Smooth muscle cell (in vitro differentiated cells): Measurements from ENCODE around the gene ADAMTSL1. TPM values are rescaled to one million over a fixed set of nuclear protein-coding genes. Genes with fewer than 3 reads are reported as not detected.

ENCODE experiments used
- DNase-seq: peaks from one replicate; lab custom pipeline; 2025; ENCODE audit not compliant: unreplicated experiment; lab: John Stamatoyannopoulos, UW
- H2AFZ ChIP-seq: fragments of 200-600 bp; sonication (generic); 2 replicates; pipeline ENCODE4 v1.6.0; 2016; ENCODE audit warnings: antibody characterized with exemption, low read depth, mild to moderate bottlenecking
- H3F3A ChIP-seq: fragments of 200-600 bp; sonication (generic); 2 replicates; pipeline ENCODE4 v1.6.0; 2017; ENCODE audit warnings: antibody characterized with exemption, low read depth
- H3K27ac ChIP-seq: fragments of 200-600 bp; sonication (generic); 2 replicates; pipeline ENCODE4 v1.5.1; 2016; ENCODE audit warnings: low read depth, mild to moderate bottlenecking
- H3K27me3 ChIP-seq: fragments of 200-600 bp; sonication (generic); 2 replicates; pipeline ENCODE4 v1.6.1; 2016; ENCODE audit warnings: low read depth, mild to moderate bottlenecking
- H3K36me3 ChIP-seq: fragments of 200-600 bp; sonication (generic); 2 replicates; pipeline ENCODE4 v1.5.1; 2016; ENCODE audit warnings: low read depth
- H3K4me1 ChIP-seq: fragments of 200-600 bp; sonication (generic); 2 replicates; pipeline ENCODE4 v1.5.1; 2016; ENCODE audit warnings: low read depth
- H3K4me2 ChIP-seq: fragments of 200-600 bp; sonication (generic); 2 replicates; pipeline ENCODE4 v1.6.0; 2016; ENCODE audit warnings: mild to moderate bottlenecking
- H3K4me3 ChIP-seq: fragments of 200-600 bp; sonication (generic); 2 replicates; pipeline ENCODE4 v1.5.1; 2016; ENCODE audit warnings: mild to moderate bottlenecking
- H3K79me2 ChIP-seq: fragments of 200-600 bp; sonication (generic); 2 replicates; pipeline ENCODE4 v1.6.0; 2016; ENCODE audit warnings: low read depth, mild to moderate bottlenecking
- H3K9ac ChIP-seq: fragments of 200-600 bp; sonication (generic); 2 replicates; pipeline ENCODE4 v1.6.0; 2016; ENCODE audit warnings: low read depth
- H3K9me3 ChIP-seq: fragments of 200-600 bp; sonication (generic); replicated peaks from 2 replicates; pipeline ENCODE4 v1.5.1; 2016; ENCODE audit warnings: low read depth
- H4K20me1 ChIP-seq: fragments of 200-600 bp; sonication (generic); 2 replicates; pipeline ENCODE4 v1.6.0; 2016; ENCODE audit warnings: low read depth
- WGBS: methylation state at CpG from one replicate; pipeline ENCODE4 v1.1.7; 2016; ENCODE audit warnings: low lambda C conversion rate; 5-methylcytosine and 5-hydroxymethylcytosine counted together
- polyA plus RNA-seq: library from polyadenylated mRNA; unstranded; fragments of >200 nt; fragmentation: Nextera tagmentation; extraction: Ambion mirVana; gene quantifications from 2 replicates; pipeline ENCODE4 v1.2.1, GENCODE V29; 2016
- total RNA-seq: library from RNA; depleted of rRNA; stranded (reverse); fragments of >200 nt; gene quantifications from 2 replicates; pipeline ENCODE4 v1.2.3, GENCODE V29; 2014
- TF ChIP-seq, protein P1 (sequence below): fragments of 200-600 bp; sonication (generic); IDR thresholded peaks from 2 replicates; pipeline ENCODE4 v1.5.1; 2017; ENCODE audit warnings: borderline replicate concordance, mild to moderate bottlenecking, antibody characterized with exemption; ENCODE audit not compliant: insufficient read depth, poor library complexity, severe bottlenecking

ADAMTSL1 gene
- total and polyA plus RNA-seq, 2 experiments from 2014 or later: 4.3 to 4.4 TPM

DNA sequence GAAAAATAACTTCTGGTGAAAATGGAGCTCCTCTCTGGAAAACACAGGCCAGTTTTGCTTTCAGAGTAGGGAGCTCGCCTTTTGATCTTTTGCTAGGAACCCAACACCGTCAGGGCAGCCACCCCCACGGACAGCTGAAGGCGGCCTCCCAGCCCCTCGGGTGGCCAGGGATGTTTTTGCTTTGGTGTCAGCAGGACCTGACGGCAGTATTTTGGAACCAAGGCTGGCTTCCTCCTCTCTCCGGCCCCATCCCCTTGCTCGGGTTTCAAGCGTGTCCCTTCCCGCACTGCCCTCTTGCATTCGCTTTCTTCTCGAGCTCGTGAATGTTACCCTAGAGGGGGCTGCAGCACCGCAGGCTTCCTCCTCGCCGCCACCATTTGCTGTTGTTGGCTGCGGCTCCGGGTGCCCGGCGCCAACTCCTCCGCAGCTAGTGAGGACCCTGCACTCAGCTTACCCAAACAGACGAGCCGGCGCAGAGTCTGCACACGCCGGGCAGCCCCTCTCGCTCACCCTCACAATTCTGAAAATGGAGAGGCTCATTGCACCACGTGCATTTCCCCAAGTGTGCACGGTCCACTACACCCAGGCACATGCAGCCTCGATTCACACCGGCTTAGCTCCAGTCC is 35.5 kb upstream of the ADAMTSL1 start:
- DNase-seq: no peak
- TF ChIP-seq, protein P1, sequence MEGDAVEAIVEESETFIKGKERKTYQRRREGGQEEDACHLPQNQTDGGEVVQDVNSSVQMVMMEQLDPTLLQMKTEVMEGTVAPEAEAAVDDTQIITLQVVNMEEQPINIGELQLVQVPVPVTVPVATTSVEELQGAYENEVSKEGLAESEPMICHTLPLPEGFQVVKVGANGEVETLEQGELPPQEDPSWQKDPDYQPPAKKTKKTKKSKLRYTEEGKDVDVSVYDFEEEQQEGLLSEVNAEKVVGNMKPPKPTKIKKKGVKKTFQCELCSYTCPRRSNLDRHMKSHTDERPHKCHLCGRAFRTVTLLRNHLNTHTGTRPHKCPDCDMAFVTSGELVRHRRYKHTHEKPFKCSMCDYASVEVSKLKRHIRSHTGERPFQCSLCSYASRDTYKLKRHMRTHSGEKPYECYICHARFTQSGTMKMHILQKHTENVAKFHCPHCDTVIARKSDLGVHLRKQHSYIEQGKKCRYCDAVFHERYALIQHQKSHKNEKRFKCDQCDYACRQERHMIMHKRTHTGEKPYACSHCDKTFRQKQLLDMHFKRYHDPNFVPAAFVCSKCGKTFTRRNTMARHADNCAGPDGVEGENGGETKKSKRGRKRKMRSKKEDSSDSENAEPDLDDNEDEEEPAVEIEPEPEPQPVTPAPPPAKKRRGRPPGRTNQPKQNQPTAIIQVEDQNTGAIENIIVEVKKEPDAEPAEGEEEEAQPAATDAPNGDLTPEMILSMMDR: peak; percentile 13
- Histone ChIP-seq H4K20me1 (no peaks in the 10 kb centered on the region), H3K4me1 (peaks cover 22% of the 10 kb centered on the region), H3K4me2 (peak overlapping the region; percentile 84), H3K9ac (peak overlapping the region; percentile 29), H3K27me3 (no peaks in the 10 kb centered on the region), H3K79me2 (no peaks in the 10 kb centered on the region), H3K9me3 (no peaks in the 10 kb centered on the region), H3K36me3 (no peaks in the 10 kb centered on the region), H3K27ac (peak overlapping the region; percentile 22), H3F3A (no peaks in the 10 kb centered on the region), H2AFZ (peak overlapping the region; percentile 77), H3K4me3 (peak overlapping the region; percentile 45)
- WGBS: 14% methylated on average over 31 of the region's 31 CpGs

DNA sequence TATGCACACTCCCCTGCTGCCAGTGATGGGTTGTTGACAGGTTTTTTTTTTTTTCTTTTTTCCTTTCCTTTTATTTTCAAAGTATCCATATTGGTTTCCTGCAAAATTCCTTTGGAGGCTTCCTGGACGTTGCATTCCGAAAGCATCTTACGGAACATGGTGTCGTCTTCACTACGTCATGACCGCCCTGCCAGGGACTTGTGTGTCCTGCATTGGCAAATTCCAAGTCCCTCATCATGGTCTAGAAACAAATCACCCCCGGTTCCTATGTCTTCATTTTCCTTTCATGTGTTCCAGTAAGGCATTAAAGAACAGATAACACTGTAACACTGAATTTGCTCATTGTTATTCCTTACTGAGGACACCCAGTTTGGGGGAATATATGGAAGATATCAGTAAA is 35.0 kb upstream of the ADAMTSL1 start:
- WGBS: 61% methylated on average over 7 of the region's 7 CpGs
- TF ChIP-seq, protein P1: no peak
- Histone ChIP-seq H3K27ac (no peak overlapping the region), H3K4me2 (peak overlapping the region; percentile 84), H3K79me2 (no peaks in the 10 kb centered on the region), H3F3A (no peaks in the 10 kb centered on the region), H3K9me3 (no peaks in the 10 kb centered on the region), H3K4me1 (peaks cover 22% of the 10 kb centered on the region), H4K20me1 (no peaks in the 10 kb centered on the region), H3K36me3 (no peaks in the 10 kb centered on the region), H3K4me3 (peak overlapping the region; percentile 45), H2AFZ (peak overlapping the region; percentile 77), H3K27me3 (no peaks in the 10 kb centered on the region), H3K9ac (no peak overlapping the region)
- DNase-seq: no peak

DNA sequence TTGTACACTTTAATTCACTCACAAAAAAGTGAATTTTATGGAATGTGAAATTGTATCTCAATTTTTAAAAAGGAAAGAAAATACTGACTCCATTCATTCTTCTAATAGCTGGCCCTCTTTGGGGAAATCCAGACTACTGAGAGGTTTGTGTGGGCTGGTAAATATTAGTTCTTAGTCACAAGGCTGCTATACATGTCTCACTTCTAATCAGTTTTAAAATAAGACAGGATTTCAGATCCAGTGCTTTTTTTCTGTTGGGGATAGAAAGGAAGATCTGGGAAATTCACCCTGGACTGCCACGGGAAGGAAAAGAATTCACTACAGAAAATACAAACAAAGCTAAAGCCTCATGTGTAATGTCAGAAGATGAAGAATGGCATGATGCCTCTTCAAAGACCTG is 32.7 kb upstream of the ADAMTSL1 start:
- Histone ChIP-seq H4K20me1 (no peaks in the 10 kb centered on the region), H3K27me3 (no peaks in the 10 kb centered on the region), H3K79me2 (no peaks in the 10 kb centered on the region), H3K9me3 (no peaks in the 10 kb centered on the region), H3K27ac (peak overlapping the region; percentile 58), H3F3A (no peaks in the 10 kb centered on the region), H3K4me3 (no peak overlapping the region), H3K4me1 (peaks cover 22% of the 10 kb centered on the region), H3K4me2 (peak overlapping the region; percentile 49), H3K9ac (no peak overlapping the region), H3K36me3 (no peaks in the 10 kb centered on the region), H2AFZ (no peak overlapping the region)
- WGBS: 19% methylated on average over 1 of the region's 1 CpG
- TF ChIP-seq, protein P1: no peak
- no peak for DNase-seq
